BLaER1 (cell line): ENCODE results near the gene UBTD2.
"Not testable (repeated sequence)": the region's sequence is repeated elsewhere in the genome, so short reads cannot be mapped to it uniquely, and the experiment has no call there.

Experiments
- H3K27ac ChIP-seq: shearing (Covaris generic); formaldehyde crosslinking; 2 replicates; pipeline ENCODE4 v1.8.1; 2022
- H3K27me3 ChIP-seq: shearing (Covaris generic); formaldehyde crosslinking; 2 replicates; pipeline ENCODE4 v1.8.1; 2022
- H3K36me3 ChIP-seq: shearing (Covaris generic); formaldehyde crosslinking; 2 replicates; pipeline ENCODE4 v1.8.1; 2022
- H3K4me1 ChIP-seq: shearing (Covaris generic); formaldehyde crosslinking; 2 replicates; pipeline ENCODE4 v1.8.1; 2022
- H3K4me2 ChIP-seq: shearing (Covaris generic); formaldehyde crosslinking; 2 replicates; pipeline ENCODE4 v1.8.1; 2022
- H3K4me3 ChIP-seq: shearing (Covaris generic); formaldehyde crosslinking; 2 replicates; pipeline ENCODE4 v1.8.1; 2022
- H3K9ac ChIP-seq: shearing (Covaris generic); formaldehyde crosslinking; 2 replicates; pipeline ENCODE4 v1.8.1; 2022
- H3K9me3 ChIP-seq: shearing (Covaris generic); formaldehyde crosslinking; 2 replicates; pipeline ENCODE4 v1.8.1; 2022
- H4K20me1 ChIP-seq: shearing (Covaris generic); formaldehyde crosslinking; 2 replicates; pipeline ENCODE4 v1.8.1; 2022
- Cebpa-rat ChIP-seq: shearing (Covaris generic); IDR thresholded peaks from 2 replicates; pipeline ENCODE4 v1.8.1; 2022

The UBTD2 gene

DNA sequence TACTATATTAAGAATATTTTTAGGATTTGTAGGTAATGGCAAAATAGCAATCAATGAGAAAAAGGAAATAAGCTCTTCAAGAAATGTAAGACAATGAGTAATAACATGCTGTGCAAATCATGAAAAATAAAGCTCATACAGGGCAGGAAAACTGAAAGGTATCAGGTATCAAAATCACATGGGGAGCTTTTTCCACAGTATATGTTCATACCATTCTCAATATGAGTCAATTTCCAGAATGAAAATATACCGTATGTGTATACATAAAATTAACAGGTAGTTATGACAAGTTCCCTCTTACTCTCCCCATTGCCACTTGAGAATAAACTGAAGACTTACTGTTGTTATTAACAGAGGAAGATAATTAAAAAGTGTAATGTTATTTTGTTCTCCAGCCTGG, 53.7 kb downstream of the UBTD2 start:
- H3K27ac ChIP-seq, result no peak overlapping the region
- peaks cover 85% of the 10 kb centered on the region for H3K36me3 ChIP-seq
- peaks cover 24% of the 10 kb centered on the region for H4K20me1 ChIP-seq
- no peak overlapping the region for H3K4me3 ChIP-seq
- no peaks in the 10 kb centered on the region for H3K27me3 ChIP-seq
- H3K9me3 ChIP-seq, result no peaks in the 10 kb centered on the region
- no peak overlapping the region for H3K4me2 ChIP-seq
- no peak overlapping the region for H3K9ac ChIP-seq
- TF ChIP-seq Cebpa-rat, result no peak
- peaks cover 3% of the 10 kb centered on the region; the same call in 1 of the 2 replicates for H3K4me1 ChIP-seq

DNA sequence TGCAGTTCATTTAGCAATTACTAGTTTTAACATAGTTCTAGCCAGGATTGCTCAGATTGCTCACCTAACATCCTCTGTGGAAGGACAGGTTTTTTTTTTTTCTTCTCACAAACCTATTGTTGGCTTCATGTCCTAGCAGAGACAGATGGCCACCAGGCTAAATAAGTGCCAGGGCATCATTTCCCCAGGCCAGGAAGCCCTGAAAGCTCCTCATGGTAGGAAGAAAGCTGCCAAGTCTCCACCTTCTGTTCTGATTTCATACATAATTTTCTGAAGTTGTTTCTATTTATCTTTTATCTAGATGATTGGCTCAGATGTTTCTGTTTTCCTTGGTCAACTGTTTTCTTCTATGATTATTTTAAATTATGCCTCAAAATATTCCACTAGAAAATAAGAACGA, 58.6 kb downstream of the UBTD2 start:
- H3K27ac ChIP-seq, result no peak overlapping the region
- H3K9me3 ChIP-seq, result peaks cover 24% of the 10 kb centered on the region
- H3K4me2 ChIP-seq, result no peak overlapping the region
- peaks cover 17% of the 10 kb centered on the region for H3K4me1 ChIP-seq
- peaks cover 87% of the 10 kb centered on the region for H3K36me3 ChIP-seq
- no peaks in the 10 kb centered on the region for H4K20me1 ChIP-seq
- no peak for TF ChIP-seq Cebpa-rat
- H3K4me3 ChIP-seq, result no peak overlapping the region
- no peak overlapping the region for H3K9ac ChIP-seq
- no peaks in the 10 kb centered on the region for H3K27me3 ChIP-seq

DNA sequence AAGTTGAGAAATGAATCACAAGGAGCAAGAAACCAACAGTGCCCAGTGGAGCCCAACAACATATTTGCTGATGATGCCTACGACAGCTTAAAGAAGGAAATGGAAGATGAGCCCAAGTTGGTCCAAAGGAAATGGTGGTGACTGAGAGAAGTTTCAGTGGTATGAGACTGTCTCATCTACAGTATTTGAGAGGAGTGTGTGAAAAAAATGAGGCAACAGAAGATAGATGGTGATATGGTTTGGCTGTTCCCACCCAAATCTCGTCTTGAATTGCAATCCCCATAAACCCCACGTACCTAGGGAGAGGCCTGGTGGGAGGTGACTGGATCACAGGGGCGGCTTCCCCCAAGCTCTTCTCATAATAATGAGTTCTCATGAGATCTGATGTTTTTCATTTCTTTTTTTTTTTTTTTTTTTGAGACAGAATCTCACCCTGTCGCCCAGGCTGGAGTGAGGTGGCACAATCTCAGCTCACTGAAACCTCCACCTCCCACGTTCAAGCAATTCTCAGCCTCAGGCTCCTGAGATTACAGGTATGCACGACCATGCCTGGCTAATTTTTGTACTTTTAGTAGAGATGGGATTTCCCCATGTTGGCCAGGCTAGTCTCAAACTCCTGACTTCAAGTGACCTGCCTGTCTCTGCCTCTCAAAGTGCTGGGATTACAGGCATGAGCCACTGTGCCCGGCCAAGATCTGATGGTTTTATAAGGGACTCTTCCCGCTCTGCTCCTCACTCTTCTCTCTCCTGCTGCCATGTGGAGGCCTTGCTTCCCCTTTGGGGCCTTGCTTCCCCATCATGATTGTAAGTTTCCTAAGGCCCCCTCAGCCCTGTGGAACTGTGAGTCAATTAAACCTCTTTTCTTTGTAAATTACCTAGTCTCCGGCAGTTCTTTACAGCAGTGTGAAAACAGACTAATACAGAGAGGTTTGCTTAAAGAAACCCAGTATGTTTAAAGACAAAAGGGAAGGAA, 59.4 kb downstream of the UBTD2 start:
- peak overlapping the region; percentile 33 for H3K4me2 ChIP-seq
- no peaks in the 10 kb centered on the region for H3K27me3 ChIP-seq
- H3K27ac ChIP-seq, result no peak overlapping the region; the same call in 1 of the 2 replicates
- H3K36me3 ChIP-seq, result peaks cover 93% of the 10 kb centered on the region
- peaks cover 32% of the 10 kb centered on the region for H3K9me3 ChIP-seq
- H3K4me3 ChIP-seq, result no peak overlapping the region
- H4K20me1 ChIP-seq, result no peaks in the 10 kb centered on the region
- no peak for TF ChIP-seq Cebpa-rat
- H3K9ac ChIP-seq, result no peak overlapping the region
- peaks cover 17% of the 10 kb centered on the region for H3K4me1 ChIP-seq

- no peaks in the 10 kb centered on the region for H3K27me3 ChIP-seq
- H3K4me3 ChIP-seq, result no peak overlapping the region
- H4K20me1 ChIP-seq, result peaks cover 18% of the 10 kb centered on the region
- H3K27ac ChIP-seq, result no peak overlapping the region
- H3K36me3 ChIP-seq, result peaks cover 95% of the 10 kb centered on the region
- no peak overlapping the region for H3K4me2 ChIP-seq
- no peak overlapping the region for H3K9ac ChIP-seq
- peaks cover 8% of the 10 kb centered on the region for H3K4me1 ChIP-seq
- no peak for TF ChIP-seq Cebpa-rat
- H3K9me3 ChIP-seq, result peaks cover 44% of the 10 kb centered on the region
Measured at GRCh38 chr5:172219296-172219695, 64.3 kb downstream of the UBTD2 start.

GRCh38 chr5:172216345-172216744, 67.2 kb downstream of the UBTD2 start:
- TF ChIP-seq Cebpa-rat, result no peak
- Histone ChIP-seq H3K9ac (no peak overlapping the region), H3K4me3 (no peak overlapping the region), H3K4me2 (no peak overlapping the region), H4K20me1 (peaks cover 20% of the 10 kb centered on the region), H3K9me3 (peaks cover 33% of the 10 kb centered on the region), H3K27ac (no peak overlapping the region), H3K27me3 (no peaks in the 10 kb centered on the region), H3K36me3 (peaks cover 96% of the 10 kb centered on the region), H3K4me1 (no peaks in the 10 kb centered on the region)

- Histone ChIP-seq H3K4me3 (no peak overlapping the region), H3K27ac (no peak overlapping the region), H3K4me2 (no peak overlapping the region), H3K9ac (no peak overlapping the region), H3K9me3 (peaks cover 3% of the 10 kb centered on the region; the same call in 1 of the 2 replicates), H3K4me1 (peaks cover 2% of the 10 kb centered on the region; the same call in 1 of the 2 replicates), H4K20me1 (peaks cover 20% of the 10 kb centered on the region), H3K27me3 (no peaks in the 10 kb centered on the region), H3K36me3 (peaks cover 89% of the 10 kb centered on the region)
- TF ChIP-seq Cebpa-rat, result no peak
Measured at GRCh38 chr5:172213126-172213525, 70.4 kb downstream of the UBTD2 start.

GRCh38 chr5:172211676-172212075, 71.9 kb downstream of the UBTD2 start:
- H3K4me3 ChIP-seq, result no peak overlapping the region
- H3K4me2 ChIP-seq, result no peak overlapping the region
- no peak overlapping the region for H3K27ac ChIP-seq
- H3K36me3 ChIP-seq, result peaks cover 76% of the 10 kb centered on the region
- H3K4me1 ChIP-seq, result peaks cover 13% of the 10 kb centered on the region; the same call in 1 of the 2 replicates
- no peaks in the 10 kb centered on the region for H3K9me3 ChIP-seq
- H3K9ac ChIP-seq, result no peak overlapping the region
- no peaks in the 10 kb centered on the region for H3K27me3 ChIP-seq
- peaks cover 20% of the 10 kb centered on the region for H4K20me1 ChIP-seq
- TF ChIP-seq Cebpa-rat, result no peak

- H3K9me3 ChIP-seq, result no peaks in the 10 kb centered on the region
- H3K36me3 ChIP-seq, result peaks cover 62% of the 10 kb centered on the region
- no peak overlapping the region for H3K27ac ChIP-seq
- no peak overlapping the region for H3K4me3 ChIP-seq
- no peak overlapping the region for H3K4me2 ChIP-seq
- no peaks in the 10 kb centered on the region for H3K27me3 ChIP-seq
- H3K9ac ChIP-seq, result no peak overlapping the region
- peaks cover 7% of the 10 kb centered on the region; the same call in 1 of the 2 replicates for H4K20me1 ChIP-seq
- no peak for TF ChIP-seq Cebpa-rat
- H3K4me1 ChIP-seq, result peaks cover 13% of the 10 kb centered on the region; the same call in 1 of the 2 replicates
Measured at GRCh38 chr5:172209714-172210113, 73.8 kb downstream of the UBTD2 start.

DNA sequence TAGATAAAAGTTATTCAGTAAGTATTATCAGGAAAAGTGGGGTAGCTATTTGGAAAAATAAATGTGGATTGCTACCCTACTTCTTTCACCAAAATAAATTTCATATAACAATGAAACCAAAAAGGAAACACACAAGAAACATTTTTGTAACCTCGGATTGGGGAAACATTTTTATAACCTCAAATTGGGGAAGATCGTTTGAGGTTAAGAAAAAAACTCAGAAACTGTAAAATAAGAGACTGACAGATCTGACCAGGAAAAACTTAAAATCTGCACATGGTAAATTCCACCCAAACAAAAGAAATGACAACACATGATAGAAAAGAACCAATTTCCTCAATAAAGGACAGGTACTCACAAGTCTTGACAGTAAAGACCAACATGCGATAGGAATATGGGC, 76.1 kb downstream of the UBTD2 start:
- peaks cover 25% of the 10 kb centered on the region for H3K4me1 ChIP-seq
- H3K27ac ChIP-seq, result no peak overlapping the region
- no peaks in the 10 kb centered on the region for H3K9me3 ChIP-seq
- peak overlapping the region; percentile 15; the same call in 1 of the 2 replicates for H3K4me2 ChIP-seq
- H4K20me1 ChIP-seq, result no peaks in the 10 kb centered on the region; the same call in 1 of the 2 replicates
- peaks cover 40% of the 10 kb centered on the region for H3K36me3 ChIP-seq
- H3K27me3 ChIP-seq, result no peaks in the 10 kb centered on the region
- H3K9ac ChIP-seq, result no peak overlapping the region
- no peak overlapping the region for H3K4me3 ChIP-seq
- no peak for TF ChIP-seq Cebpa-rat

GRCh38 chr5:172205984-172206383, 77.6 kb downstream of the UBTD2 start:
- peak; percentile 67 for TF ChIP-seq Cebpa-rat

More at GRCh38 chr5:172205984-172206383, 77.6 kb downstream of the UBTD2 start:
- H3K36me3 ChIP-seq, result peaks cover 25% of the 10 kb centered on the region
- not testable (repeated sequence) for H3K27ac ChIP-seq, H3K4me3 ChIP-seq, H4K20me1 ChIP-seq, H3K9me3 ChIP-seq, H3K9ac ChIP-seq, H3K4me2 ChIP-seq, H3K27me3 ChIP-seq
- H3K4me1 ChIP-seq, result peaks cover 25% of the 10 kb centered on the region
